Measurements from ENCODE around the gene VPS33B.

DNA sequence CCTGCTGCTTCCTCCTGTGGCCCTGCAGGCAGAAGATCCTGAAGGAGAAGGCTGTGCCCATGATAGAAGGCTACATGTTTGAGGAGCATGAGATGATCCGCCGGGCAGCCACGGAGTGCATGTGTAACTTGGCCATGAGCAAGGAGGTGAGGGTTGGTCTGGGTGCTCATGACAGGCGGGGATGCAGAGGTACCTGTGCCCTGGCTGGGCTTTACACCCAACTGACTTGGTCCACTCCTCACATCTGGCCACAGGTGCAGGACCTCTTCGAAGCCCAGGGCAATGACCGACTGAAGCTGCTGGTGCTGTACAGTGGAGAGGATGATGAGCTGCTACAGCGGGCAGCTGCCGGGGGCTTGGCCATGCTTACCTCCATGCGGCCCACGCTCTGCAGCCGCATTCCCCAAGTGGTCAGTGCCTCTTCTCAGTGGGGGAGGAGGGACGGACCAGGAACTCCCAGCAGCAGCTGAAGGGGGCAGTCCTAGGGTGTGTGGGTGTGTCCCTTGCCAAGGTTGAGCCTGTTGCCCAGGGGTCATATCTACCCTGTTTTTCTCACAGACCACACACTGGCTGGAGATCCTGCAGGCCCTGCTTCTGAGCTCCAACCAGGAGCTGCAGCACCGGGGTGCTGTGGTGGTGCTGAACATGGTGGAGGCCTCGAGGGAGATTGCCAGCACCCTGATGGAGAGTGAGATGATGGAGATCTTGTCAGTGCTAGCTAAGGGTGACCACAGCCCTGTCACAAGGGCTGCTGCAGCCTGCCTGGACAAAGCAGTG, 69.3 kb downstream of the VPS33B start:
- TF ChIP-seq, protein P1, sequence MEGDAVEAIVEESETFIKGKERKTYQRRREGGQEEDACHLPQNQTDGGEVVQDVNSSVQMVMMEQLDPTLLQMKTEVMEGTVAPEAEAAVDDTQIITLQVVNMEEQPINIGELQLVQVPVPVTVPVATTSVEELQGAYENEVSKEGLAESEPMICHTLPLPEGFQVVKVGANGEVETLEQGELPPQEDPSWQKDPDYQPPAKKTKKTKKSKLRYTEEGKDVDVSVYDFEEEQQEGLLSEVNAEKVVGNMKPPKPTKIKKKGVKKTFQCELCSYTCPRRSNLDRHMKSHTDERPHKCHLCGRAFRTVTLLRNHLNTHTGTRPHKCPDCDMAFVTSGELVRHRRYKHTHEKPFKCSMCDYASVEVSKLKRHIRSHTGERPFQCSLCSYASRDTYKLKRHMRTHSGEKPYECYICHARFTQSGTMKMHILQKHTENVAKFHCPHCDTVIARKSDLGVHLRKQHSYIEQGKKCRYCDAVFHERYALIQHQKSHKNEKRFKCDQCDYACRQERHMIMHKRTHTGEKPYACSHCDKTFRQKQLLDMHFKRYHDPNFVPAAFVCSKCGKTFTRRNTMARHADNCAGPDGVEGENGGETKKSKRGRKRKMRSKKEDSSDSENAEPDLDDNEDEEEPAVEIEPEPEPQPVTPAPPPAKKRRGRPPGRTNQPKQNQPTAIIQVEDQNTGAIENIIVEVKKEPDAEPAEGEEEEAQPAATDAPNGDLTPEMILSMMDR (IDR thresholded peaks at IDR 0.05), result no peak
- no peak for TF ChIP-seq POLR2A (IDR thresholded peaks at IDR 0.05)
